Measurements from ENCODE around the gene DRGX.

- TF ChIP-seq CTCF (IDR thresholded peaks at IDR 0.05; ENCODE audit: low read depth, low read length) (no peak), POLR2A (IDR thresholded peaks at IDR 0.05; ENCODE audit: extremely low read depth, insufficient read length) (no peak)
These were observed 18.6 kb downstream of the DRGX start for GRCh38 chr10:49377256-49377655.

Measured in NB4 (cell line).